ENCODE measurements around the gene FHL1.

GRCh38 chrX:136260776-136261175, 113.4 kb downstream of the FHL1 start:
- TF ChIP-seq, protein P1, sequence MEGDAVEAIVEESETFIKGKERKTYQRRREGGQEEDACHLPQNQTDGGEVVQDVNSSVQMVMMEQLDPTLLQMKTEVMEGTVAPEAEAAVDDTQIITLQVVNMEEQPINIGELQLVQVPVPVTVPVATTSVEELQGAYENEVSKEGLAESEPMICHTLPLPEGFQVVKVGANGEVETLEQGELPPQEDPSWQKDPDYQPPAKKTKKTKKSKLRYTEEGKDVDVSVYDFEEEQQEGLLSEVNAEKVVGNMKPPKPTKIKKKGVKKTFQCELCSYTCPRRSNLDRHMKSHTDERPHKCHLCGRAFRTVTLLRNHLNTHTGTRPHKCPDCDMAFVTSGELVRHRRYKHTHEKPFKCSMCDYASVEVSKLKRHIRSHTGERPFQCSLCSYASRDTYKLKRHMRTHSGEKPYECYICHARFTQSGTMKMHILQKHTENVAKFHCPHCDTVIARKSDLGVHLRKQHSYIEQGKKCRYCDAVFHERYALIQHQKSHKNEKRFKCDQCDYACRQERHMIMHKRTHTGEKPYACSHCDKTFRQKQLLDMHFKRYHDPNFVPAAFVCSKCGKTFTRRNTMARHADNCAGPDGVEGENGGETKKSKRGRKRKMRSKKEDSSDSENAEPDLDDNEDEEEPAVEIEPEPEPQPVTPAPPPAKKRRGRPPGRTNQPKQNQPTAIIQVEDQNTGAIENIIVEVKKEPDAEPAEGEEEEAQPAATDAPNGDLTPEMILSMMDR (IDR thresholded peaks at IDR 0.05; ENCODE audit: low read depth, low read length), result no peak
- no peak for TF ChIP-seq EZH2phosphoT487 (IDR thresholded peaks at IDR 0.05; ENCODE audit: low read depth)
